HCT116 (cell line): ENCODE measurements around the gene ELFN2. TPM values are rescaled to one million over a fixed set of nuclear protein-coding genes. Genes with fewer than 3 reads are reported as not detected.

Experiments used
- ATAC-seq: fragments of 200-7000 bp; cut with Tn5 transposase; 2 replicates; pipeline ENCODE4 v1.9.1; 2020; ENCODE audit warnings: mild to moderate bottlenecking, moderate library complexity
- BruUV-seq: library from RNA; stranded (reverse); fragments of 400-500 nt; replicated peaks from 2 replicates; lab custom pipeline; 2021; lab: Mats Ljungman, UMichigan
- CTCF ChIA-PET: fragments of 300-600 bp; sonication (Branson Sonifier 250); formaldehyde crosslinking; loops from one replicate; lab custom pipeline; 2021; ENCODE audit warnings: antibody characterized with exemption; lab: Charles Lee
- POLR2A ChIA-PET: fragments of 300-600, 350-600 bp; sonication (Branson Sonifier 250); formaldehyde crosslinking; loops from one replicate; lab custom pipeline; 2021; ENCODE audit warnings: antibody characterized with exemption; lab: Charles Lee
- RAD21 ChIA-PET, 2 experiments: fragments of 300-600 bp; sonication (Branson Sonifier 250); formaldehyde crosslinking; loops; one replicate each; lab custom pipeline; 2023; ENCODE audit warnings: low total read pairs in 2 of 2; ENCODE audit not compliant: uncharacterized antibody in 2 of 2, unreplicated experiment in 2 of 2, low non-redundant PET in 1 of 2; lab: Charles Lee
- DNase-seq: peaks from one replicate; pipeline ENCODE4 v3.0.0-alpha.2; 2010; ENCODE audit warnings: low read depth, low spot score
- H2AFZ ChIP-seq: fragments of 200-600 bp; shearing (Covaris generic), sonication (generic); 2 replicates; pipeline ENCODE4 v1.6.1; 2017; ENCODE audit warnings: low read depth, mixed run types, mixed read lengths, antibody characterized with exemption, low read length; ENCODE audit not compliant: poor library complexity, severe bottlenecking
- H3K27ac ChIP-seq: 2 replicates; pipeline ENCODE4 v1.5.1; 2012; ENCODE audit warnings: low read depth, low read length
- H3K27me3 ChIP-seq: fragments of 200-600 bp; sonication (generic); 2 replicates; pipeline ENCODE4 v1.6.1; 2016; ENCODE audit warnings: mixed run types, low read length, mixed read lengths; ENCODE audit not compliant: insufficient read depth
- H3K36me3 ChIP-seq, 2 experiments: fragments of 200-500 bp in 1 of 2; fragments of 200-600 bp in 1 of 2; sonication (Bioruptor generic) in 1 of 2; sonication (generic) in 1 of 2; 2 replicates each; pipeline versions ENCODE4 v1.5.1 to v1.6.1; 2014 to 2016; ENCODE audit warnings: low read length in 2 of 2, inconsistent platforms in 1 of 2, mixed read lengths in 1 of 2, mixed run types in 1 of 2; ENCODE audit not compliant: insufficient read depth in 2 of 2, control insufficient read depth in 1 of 2
- H3K4me1 ChIP-seq, 2 experiments: fragments of 200-600 bp in 1 of 2; sonication (generic) in 1 of 2; 2 replicates each; pipeline versions ENCODE4 v1.5.1 to v1.6.1; 2012 to 2017; ENCODE audit warnings: low read length in 2 of 2, inconsistent platforms in 1 of 2, mild to moderate bottlenecking in 1 of 2, mixed read lengths in 1 of 2, mixed run types in 1 of 2, moderate library complexity in 1 of 2; ENCODE audit not compliant: insufficient read depth in 2 of 2, control insufficient read depth in 1 of 2
- H3K4me2 ChIP-seq: fragments of 200-600 bp; sonication (generic); 2 replicates; pipeline ENCODE4 v1.6.1; 2017; ENCODE audit warnings: mixed run types, low read length, mixed read lengths
- H3K4me3 ChIP-seq, 2 experiments: fragments of 200-600 bp in 1 of 2; sonication (generic) in 1 of 2; replicated peaks in 1 of 2; 2 replicates each; pipeline ENCODE4 v1.5.1; 2011 to 2016; ENCODE audit warnings: low read length in 2 of 2, control low read depth in 1 of 2, low read depth in 1 of 2, mild to moderate bottlenecking in 1 of 2, mixed read lengths in 1 of 2, mixed run types in 1 of 2
- H3K79me2 ChIP-seq: fragments of 200-600 bp; sonication (generic); 2 replicates; pipeline ENCODE4 v1.6.1; 2017; ENCODE audit warnings: mild to moderate bottlenecking, mixed run types, low read length, moderate library complexity, mixed read lengths; ENCODE audit not compliant: insufficient read depth
- H3K9ac ChIP-seq: fragments of 200-600 bp; sonication (generic); 2 replicates; pipeline ENCODE4 v1.6.1; 2016; ENCODE audit warnings: low read length, mixed read lengths
- H3K9me2 ChIP-seq: fragments of 200-600 bp; sonication (generic), shearing (Covaris generic); 2 replicates; pipeline ENCODE4 v1.6.1; 2017; ENCODE audit warnings: mixed run types, mild to moderate bottlenecking, moderate library complexity; ENCODE audit not compliant: insufficient read depth
- H3K9me3 ChIP-seq, 2 experiments: fragments of 200-500 bp in 1 of 2; fragments of 200-600 bp in 1 of 2; sonication (Bioruptor generic) in 1 of 2; sonication (generic) in 1 of 2; 2 replicates each; pipeline ENCODE4 v1.6.1; 2014 to 2017; ENCODE audit warnings: low read length in 2 of 2, mixed read lengths in 2 of 2, inconsistent platforms in 1 of 2, low read depth in 1 of 2, mild to moderate bottlenecking in 1 of 2, mixed run types in 1 of 2, moderate library complexity in 1 of 2; ENCODE audit not compliant: control insufficient read depth in 1 of 2, insufficient read depth in 1 of 2
- H4K20me1 ChIP-seq: fragments of 200-600 bp; sonication (generic), shearing (Covaris generic); 2 replicates; pipeline ENCODE4 v1.6.1; 2017; ENCODE audit warnings: mixed run types, mild to moderate bottlenecking, moderate library complexity; ENCODE audit not compliant: insufficient read depth
- ATF3 ChIP-seq: IDR thresholded peaks from 2 replicates; pipeline ENCODE4 v1.6.1; 2012
- CBX3 ChIP-seq: IDR thresholded peaks from 2 replicates; pipeline ENCODE4 v1.6.1; 2012; ENCODE audit warnings: low read depth
- CEBPB ChIP-seq: IDR thresholded peaks from 2 replicates; pipeline ENCODE4 v1.6.1; 2012; ENCODE audit warnings: low read depth
- CTCF ChIP-seq, 3 experiments: fragments of 200-600 bp in 1 of 3; sonication (generic) in 1 of 3; IDR thresholded peaks in 2 of 3; conservative IDR thresholded peaks in 1 of 3; 2 replicates each; pipeline ENCODE4 v1.5.1; 2012 to 2017; ENCODE audit warnings: low read depth in 2 of 3, low read length in 2 of 3, antibody characterized with exemption in 1 of 3, borderline replicate concordance in 1 of 3, control low read depth in 1 of 3, mild to moderate bottlenecking in 1 of 3, mixed read lengths in 1 of 3, mixed run types in 1 of 3, moderate library complexity in 1 of 3; ENCODE audit not compliant: insufficient read depth in 1 of 3
- ELF1 ChIP-seq: IDR thresholded peaks from 2 replicates; pipeline ENCODE4 v1.6.1; 2012; ENCODE audit warnings: low read depth, borderline replicate concordance
- EZH2 ChIP-seq: fragments of 200-600 bp; sonication (generic); IDR thresholded peaks from 2 replicates; pipeline ENCODE4 v1.6.1; 2017; ENCODE audit warnings: antibody characterized with exemption, mixed run types
- EZH2phosphoT487 ChIP-seq: fragments of 200-600 bp; IDR thresholded peaks from 2 replicates; pipeline ENCODE4 v1.6.1; 2018; ENCODE audit warnings: antibody characterized with exemption, borderline replicate concordance
- FOSL1 ChIP-seq: IDR thresholded peaks from 2 replicates; pipeline ENCODE4 v1.6.1; 2012; ENCODE audit warnings: low read depth
- JUND ChIP-seq: IDR thresholded peaks from 2 replicates; pipeline ENCODE4 v1.6.1; 2012
- MAX ChIP-seq: IDR thresholded peaks from 2 replicates; pipeline ENCODE4 v1.6.1; 2012
- POLR2AphosphoS5 ChIP-seq: IDR thresholded peaks from 2 replicates; pipeline ENCODE4 v1.6.1; 2011; ENCODE audit warnings: mild to moderate bottlenecking, low read depth, low read length, moderate library complexity
- RAD21 ChIP-seq: IDR thresholded peaks from 2 replicates; pipeline ENCODE4 v1.6.1; 2012; ENCODE audit warnings: low read depth, mild to moderate bottlenecking
- SP1 ChIP-seq: IDR thresholded peaks from 2 replicates; pipeline ENCODE4 v1.6.1; 2012; ENCODE audit warnings: low read depth
- SRF ChIP-seq: IDR thresholded peaks from 2 replicates; pipeline ENCODE4 v1.6.1; 2012; ENCODE audit warnings: low read depth
- TCF7L2 ChIP-seq: IDR thresholded peaks from 2 replicates; pipeline ENCODE4 v1.7.0; 2011; ENCODE audit warnings: borderline replicate concordance, inconsistent platforms; ENCODE audit not compliant: insufficient read depth, insufficient read length; ENCODE audit errors: extremely low read depth
- YY1 ChIP-seq: IDR thresholded peaks from 2 replicates; pipeline ENCODE4 v1.6.1; 2011; ENCODE audit warnings: low read length, low read depth, moderate library complexity, mild to moderate bottlenecking; ENCODE audit not compliant: insufficient replicate concordance; ENCODE audit errors: extremely low read depth
- ZFX ChIP-seq: fragments of 450-650 bp; IDR thresholded peaks from 2 replicates; pipeline ENCODE4 v1.6.1; 2017
- ZNF274 ChIP-seq: fragments of 200-500 bp; sonication (Bioruptor generic); IDR thresholded peaks from 2 replicates; pipeline ENCODE4 v1.6.1; 2014; ENCODE audit warnings: mild to moderate bottlenecking, low read depth, low read length, inconsistent platforms
- intact Hi-C: fragments of 100-400 bp; cut with micrococcal nuclease; formaldehyde crosslinking; loops from 2 replicates; pipeline ENCODE4 v1.10.0; 2022
- total RNA-seq: library from RNA; stranded (reverse); gene quantifications from one replicate; pipeline ENCODE4 v1.2.1, GENCODE V29; 2021; ENCODE audit not compliant: unreplicated experiment
- TF ChIP-seq, protein P1 (sequence below): IDR thresholded peaks from 2 replicates; pipeline ENCODE4 v1.6.1; 2012; ENCODE audit warnings: low read depth

Gene ELFN2
- total RNA-seq, 1 experiment from 2014 or later, result 45.4 TPM

DNA sequence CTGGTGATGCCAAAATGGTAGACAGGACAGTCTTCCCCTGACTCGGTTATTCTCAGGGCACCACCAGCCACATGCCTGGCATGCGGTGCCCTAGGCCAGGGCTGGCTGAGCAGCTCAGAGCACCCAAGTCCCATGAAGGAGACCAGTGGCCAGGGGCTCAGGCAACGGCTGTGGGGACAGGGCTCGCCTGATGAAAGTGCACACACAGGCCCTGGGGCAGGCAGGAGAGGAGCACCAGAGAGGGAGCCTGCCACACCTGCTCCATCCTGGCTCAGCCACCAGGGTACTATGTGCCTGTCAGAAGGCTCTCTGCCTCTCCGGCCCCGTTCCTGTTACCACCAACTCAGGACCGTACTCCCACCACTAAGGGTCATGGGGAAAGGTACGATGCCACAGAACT lies 12.1 kb downstream of the ELFN2 start:
- no peak overlapping the region for H3K4me2 ChIP-seq
- peaks cover 0 to 15% of the 10 kb centered on the region in 2 experiments; a peak in 1 of 4 replicates for H3K4me1 ChIP-seq
- intact Hi-C loops, result no loop called here
- H3K27ac ChIP-seq, result no peak overlapping the region
- no peaks in the 10 kb centered on the region for H4K20me1 ChIP-seq
- H3K9me2 ChIP-seq, result no peaks in the 10 kb centered on the region
- ChIA-PET RAD21 (no interaction called here), POLR2A (no interaction called here)
- H3K36me3 ChIP-seq, result no peaks in the 10 kb centered on the region
- no peak overlapping the region for H3K9ac ChIP-seq
- no peaks in the 10 kb centered on the region for H3K9me3 ChIP-seq
- no peak for ATAC-seq
- H3K27me3 ChIP-seq, result no peaks in the 10 kb centered on the region
- H3K4me3 ChIP-seq, result no peak overlapping the region
- no peak for TF ChIP-seq CEBPB
- TF ChIP-seq CBX3, result no peak
- TF ChIP-seq FOSL1, result no peak
- no peak for TF ChIP-seq ZNF274
- no peak for TF ChIP-seq MAX
- TF ChIP-seq YY1, result no peak
- TF ChIP-seq EZH2, result no peak
- no peak for TF ChIP-seq ELF1
- TF ChIP-seq SP1, result no peak
- TF ChIP-seq EZH2phosphoT487, result no peak
- TF ChIP-seq, protein P1, sequence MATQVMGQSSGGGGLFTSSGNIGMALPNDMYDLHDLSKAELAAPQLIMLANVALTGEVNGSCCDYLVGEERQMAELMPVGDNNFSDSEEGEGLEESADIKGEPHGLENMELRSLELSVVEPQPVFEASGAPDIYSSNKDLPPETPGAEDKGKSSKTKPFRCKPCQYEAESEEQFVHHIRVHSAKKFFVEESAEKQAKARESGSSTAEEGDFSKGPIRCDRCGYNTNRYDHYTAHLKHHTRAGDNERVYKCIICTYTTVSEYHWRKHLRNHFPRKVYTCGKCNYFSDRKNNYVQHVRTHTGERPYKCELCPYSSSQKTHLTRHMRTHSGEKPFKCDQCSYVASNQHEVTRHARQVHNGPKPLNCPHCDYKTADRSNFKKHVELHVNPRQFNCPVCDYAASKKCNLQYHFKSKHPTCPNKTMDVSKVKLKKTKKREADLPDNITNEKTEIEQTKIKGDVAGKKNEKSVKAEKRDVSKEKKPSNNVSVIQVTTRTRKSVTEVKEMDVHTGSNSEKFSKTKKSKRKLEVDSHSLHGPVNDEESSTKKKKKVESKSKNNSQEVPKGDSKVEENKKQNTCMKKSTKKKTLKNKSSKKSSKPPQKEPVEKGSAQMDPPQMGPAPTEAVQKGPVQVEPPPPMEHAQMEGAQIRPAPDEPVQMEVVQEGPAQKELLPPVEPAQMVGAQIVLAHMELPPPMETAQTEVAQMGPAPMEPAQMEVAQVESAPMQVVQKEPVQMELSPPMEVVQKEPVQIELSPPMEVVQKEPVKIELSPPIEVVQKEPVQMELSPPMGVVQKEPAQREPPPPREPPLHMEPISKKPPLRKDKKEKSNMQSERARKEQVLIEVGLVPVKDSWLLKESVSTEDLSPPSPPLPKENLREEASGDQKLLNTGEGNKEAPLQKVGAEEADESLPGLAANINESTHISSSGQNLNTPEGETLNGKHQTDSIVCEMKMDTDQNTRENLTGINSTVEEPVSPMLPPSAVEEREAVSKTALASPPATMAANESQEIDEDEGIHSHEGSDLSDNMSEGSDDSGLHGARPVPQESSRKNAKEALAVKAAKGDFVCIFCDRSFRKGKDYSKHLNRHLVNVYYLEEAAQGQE, result no peak
- no peak for TF ChIP-seq TCF7L2
- TF ChIP-seq JUND, result no peak
- no peak for TF ChIP-seq ZFX
- no peak for TF ChIP-seq CTCF (IDR thresholded peaks at IDR 0.05 in 2 of 3, conservative IDR thresholded peaks at IDR 0.05 in 1 of 3; ENCODE audit: borderline replicate concordance in 1 of 3, insufficient read depth in 1 of 3, low read depth in 2 of 3, low read length in 2 of 3)
- TF ChIP-seq SRF, result no peak
- no peak for TF ChIP-seq POLR2AphosphoS5
- no peak for TF ChIP-seq RAD21
- no peak for TF ChIP-seq ATF3
- TF ChIP-seq, all 23 proteins: peak for 0
- DNase-seq, result no peak
- no peak overlapping the region for H2AFZ ChIP-seq
- peaks cover 92% of the 10 kb centered on the region for H3K79me2 ChIP-seq
- CTCF ChIA-PET, result no interaction called here
- no TSS peak for BruUV-seq
